Naive thymus-derived CD4-positive, alpha-beta T cell (primary cell): Measurements from ENCODE around the gene ABCB1. TPM values are rescaled to one million over a fixed set of nuclear protein-coding genes. Genes with fewer than 3 reads are reported as not detected.

Source experiments
- ATAC-seq: fragments of 150-1000 bp; cut with Tn5 transposase; 2 replicates; pipeline ENCODE4 v1.10.0; 2021; ENCODE audit warnings: mild to moderate bottlenecking, moderate library complexity
- CTCF ChIA-PET: fragments of 350-600 bp; sonication (Branson Sonifier 250); formaldehyde crosslinking; loops from one replicate; lab custom pipeline; 2021; ENCODE audit warnings: antibody characterized with exemption; lab: Charles Lee
- POLR2A ChIA-PET: fragments of 350-600 bp; sonication (Branson Sonifier 250); formaldehyde crosslinking; loops from one replicate; lab custom pipeline; 2021; ENCODE audit warnings: antibody characterized with exemption, inconsistent platforms; lab: Charles Lee
- DNase-seq, 9 donors: peaks; one replicate each; pipeline versions ENCODE4 v3.0.0 to v3.0.0-alpha.2; 2020 to 2022; ENCODE audit warnings: mixed read lengths in 1 of 9
- H3K27ac ChIP-seq: one replicate; pipeline ENCODE4 v1.7.0; 2013; ENCODE audit warnings: mild to moderate bottlenecking, low read depth, low read length, moderate library complexity
- H3K27me3 ChIP-seq, 2 donors: one replicate each; pipeline ENCODE4 v1.7.0; 2013; ENCODE audit warnings: low read length in 2 of 2, mild to moderate bottlenecking in 2 of 2, moderate library complexity in 2 of 2; ENCODE audit not compliant: control insufficient read depth in 2 of 2, insufficient read depth in 2 of 2
- H3K36me3 ChIP-seq, 3 experiments: 1 replicate in 2 of 3; 2 replicates in 1 of 3; pipeline ENCODE4 v1.7.0; 2013; ENCODE audit warnings: low read length in 3 of 3, mild to moderate bottlenecking in 3 of 3, moderate library complexity in 1 of 3; ENCODE audit not compliant: insufficient read depth in 3 of 3, control insufficient read depth in 2 of 3
- H3K4me1 ChIP-seq, 2 donors: one replicate each; pipeline ENCODE4 v1.7.0; 2013; ENCODE audit warnings: low read length in 2 of 2, mild to moderate bottlenecking in 2 of 2, moderate library complexity in 1 of 2; ENCODE audit not compliant: control insufficient read depth in 2 of 2, insufficient read depth in 2 of 2
- H3K4me3 ChIP-seq: 2 replicates; pipeline ENCODE4 v1.7.0; 2013; ENCODE audit warnings: mild to moderate bottlenecking, low read length
- H3K9me3 ChIP-seq, 3 experiments: 1 replicate in 2 of 3; 2 replicates in 1 of 3; pipeline ENCODE4 v1.7.0; 2013; ENCODE audit warnings: low read length in 3 of 3; ENCODE audit not compliant: control insufficient read depth in 2 of 3
- H3K27ac Mint-ChIP-seq, 9 donors: one replicate each; pipeline ENCODE4 v1.8.0; 2020 to 2022; ENCODE audit warnings: mixed read lengths in 9 of 9, mild to moderate bottlenecking in 8 of 9, moderate library complexity in 5 of 9, inconsistent platforms in 2 of 9
- H3K27me3 Mint-ChIP-seq, 5 donors: one replicate each; pipeline ENCODE4 v1.8.0; 2021 to 2022; ENCODE audit warnings: mixed read lengths in 5 of 5, mild to moderate bottlenecking in 1 of 5
- H3K36me3 Mint-ChIP-seq, 5 donors: one replicate each; pipeline ENCODE4 v1.8.0; 2020 to 2022; ENCODE audit warnings: mixed read lengths in 5 of 5, mild to moderate bottlenecking in 3 of 5, inconsistent platforms in 1 of 5
- H3K4me1 Mint-ChIP-seq, 7 donors: one replicate each; pipeline ENCODE4 v1.8.0; 2020 to 2022; ENCODE audit warnings: mixed read lengths in 7 of 7, mild to moderate bottlenecking in 3 of 7, inconsistent platforms in 1 of 7
- H3K4me3 Mint-ChIP-seq, 10 donors: one replicate each; pipeline ENCODE4 v1.8.0; 2020 to 2022; ENCODE audit warnings: mild to moderate bottlenecking in 10 of 10, mixed read lengths in 10 of 10, moderate library complexity in 6 of 10, inconsistent platforms in 2 of 10
- H3K9me3 Mint-ChIP-seq, 11 donors: one replicate each; pipeline ENCODE4 v1.8.0; 2020 to 2022; ENCODE audit warnings: mixed read lengths in 11 of 11, mild to moderate bottlenecking in 4 of 11, inconsistent platforms in 1 of 11, moderate library complexity in 1 of 11
- intact Hi-C, 2 donors: fragments of 100-400 bp; cut with micrococcal nuclease; formaldehyde crosslinking; loops; one replicate each; pipeline ENCODE4 v1.15.1; 2023
- polyA plus RNA-seq, 2 donors: library from polyadenylated mRNA; unstranded; fragments of 300-500 nt; fragmentation: Illumina TruSeq; gene quantifications; one replicate each; pipeline ENCODE4 v1.2.3, GENCODE V29; 2021
- total RNA-seq, 6 experiments: library from RNA in 5 of 6; stranded (reverse) in 5 of 6; gene quantifications; 1 replicate in 5 of 6; 2 replicates in 1 of 6; pipeline ENCODE4 v1.2.3 and lab custom pipeline; 2021 to 2026

The ABCB1 gene
- total and polyA plus RNA-seq, 7 experiments from 2014 or later: 3.0 to 14.3 (median 9.0) TPM

DNA sequence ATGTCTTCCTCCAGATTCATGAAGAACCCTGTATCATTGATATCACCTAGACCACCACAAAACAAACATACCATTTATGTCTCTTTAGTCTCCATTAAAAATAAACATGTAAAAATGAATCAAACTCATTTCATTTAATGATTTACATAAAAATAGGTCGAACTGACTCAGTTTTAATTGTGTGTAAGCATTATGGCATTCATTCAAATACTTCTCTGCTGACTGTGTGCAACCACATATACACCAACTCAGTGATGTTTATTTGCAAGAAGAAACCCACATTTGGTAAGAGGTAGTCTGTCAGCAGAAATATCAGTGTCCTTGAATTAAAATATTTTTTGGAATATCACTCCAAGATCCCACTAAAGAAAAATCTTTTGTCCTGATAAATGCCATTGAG is 30.5 kb downstream of the ABCB1 start:
- H3K4me3 Mint-ChIP-seq: no peak overlapping the region
- H3K27me3 ChIP-seq: no peaks in the 10 kb centered on the region
- no peak overlapping the region for H3K27ac Mint-ChIP-seq
- H3K9me3 ChIP-seq: no peaks in the 10 kb centered on the region
- intact Hi-C loops: no loop called here
- H3K4me1 ChIP-seq: no peaks in the 10 kb centered on the region
- H3K27me3 Mint-ChIP-seq: no peaks in the 10 kb centered on the region
- DNase-seq: no peak
- H3K36me3 ChIP-seq: no peaks in the 10 kb centered on the region
- CTCF ChIA-PET: no interaction called here
- no peak overlapping the region for H3K27ac ChIP-seq
- no peak overlapping the region for H3K4me3 ChIP-seq
- H3K4me1 Mint-ChIP-seq: peaks cover 0 to 6% (median 0%) of the 10 kb centered on the region in 7 donors
- POLR2A ChIA-PET: no interaction called here
- no peak for ATAC-seq
- peaks cover 0 to 21% (median 5%) of the 10 kb centered on the region in 5 donors for H3K36me3 Mint-ChIP-seq
- peaks cover 0 to 3% (median 0%) of the 10 kb centered on the region in 11 donors for H3K9me3 Mint-ChIP-seq

- Histone ChIP-seq H3K27me3 (no peaks in the 10 kb centered on the region), H3K4me3 (no peak overlapping the region), H3K9me3 (no peaks in the 10 kb centered on the region), H3K36me3 (no peaks in the 10 kb centered on the region), H3K27ac (no peak overlapping the region), H3K4me1 (no peaks in the 10 kb centered on the region)
- H3K9me3 Mint-ChIP-seq: peaks cover 0 to 2% (median 0%) of the 10 kb centered on the region in 11 donors
- H3K4me1 Mint-ChIP-seq: peaks cover 0 to 9% (median 4%) of the 10 kb centered on the region in 7 donors
- no peak overlapping the region for H3K27ac Mint-ChIP-seq
- no peak for DNase-seq
- intact Hi-C loops: no loop called here
- H3K27me3 Mint-ChIP-seq: peaks cover 0 to 6% (median 0%) of the 10 kb centered on the region in 5 donors
- no peak overlapping the region for H3K4me3 Mint-ChIP-seq
- peaks cover 0 to 25% (median 5%) of the 10 kb centered on the region in 5 donors for H3K36me3 Mint-ChIP-seq
- ChIA-PET CTCF (no interaction called here), POLR2A (no interaction called here)
- ATAC-seq: no peak
Measured at GRCh38 chr7:87567052-87567451, 33.6 kb downstream of the ABCB1 start.

- Mint-ChIP-seq H3K27me3 (peaks cover 0 to 6% (median 0%) of the 10 kb centered on the region in 5 donors), H3K36me3 (peaks cover 0 to 25% (median 5%) of the 10 kb centered on the region in 5 donors), H3K4me3 (no peak overlapping the region), H3K4me1 (peaks cover 0 to 9% (median 4%) of the 10 kb centered on the region in 7 donors), H3K27ac (no peak overlapping the region), H3K9me3 (peaks cover 0 to 2% (median 0%) of the 10 kb centered on the region in 11 donors)
- POLR2A ChIA-PET: no interaction called here
- Histone ChIP-seq H3K27me3 (no peaks in the 10 kb centered on the region), H3K9me3 (no peaks in the 10 kb centered on the region), H3K27ac (no peak overlapping the region), H3K36me3 (no peaks in the 10 kb centered on the region), H3K4me3 (no peak overlapping the region), H3K4me1 (no peaks in the 10 kb centered on the region)
- CTCF ChIA-PET: no interaction called here
- intact Hi-C loops: no loop called here
- ATAC-seq (no peak), DNase-seq (no peak)
Measured at GRCh38 chr7:87566311-87566900, 34.3 kb downstream of the ABCB1 start.

DNA sequence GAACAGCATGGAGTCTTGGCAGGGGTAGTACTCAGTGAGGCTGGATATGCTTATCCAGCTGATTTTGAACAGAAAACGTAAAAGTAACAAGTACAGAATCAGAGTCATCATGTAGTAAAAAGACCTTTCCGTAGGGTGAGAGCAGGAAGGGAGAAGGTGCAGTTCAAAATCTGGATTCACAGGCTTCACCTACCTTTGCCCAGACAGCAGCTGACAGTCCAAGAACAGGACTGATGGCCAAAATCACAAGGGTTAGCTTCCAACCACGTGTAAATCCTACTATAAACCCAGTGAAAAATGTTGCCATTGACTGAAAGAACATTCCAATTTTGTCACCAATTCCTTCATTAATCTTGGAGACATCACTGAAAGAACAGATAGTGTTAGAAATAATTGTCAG is 34.8 kb downstream of the ABCB1 start:
- H3K27ac ChIP-seq: no peak overlapping the region
- DNase-seq: no peak
- no peak for ATAC-seq
- H3K9me3 Mint-ChIP-seq: peaks cover 0 to 2% (median 0%) of the 10 kb centered on the region in 11 donors
- H3K4me3 ChIP-seq: no peak overlapping the region
- no peaks in the 10 kb centered on the region for H3K36me3 ChIP-seq
- no peaks in the 10 kb centered on the region for H3K4me1 ChIP-seq
- peaks cover 0 to 25% (median 5%) of the 10 kb centered on the region in 5 donors for H3K36me3 Mint-ChIP-seq
- H3K27me3 ChIP-seq: no peaks in the 10 kb centered on the region
- CTCF ChIA-PET: no interaction called here
- no peak overlapping the region for H3K4me3 Mint-ChIP-seq
- peaks cover 0 to 6% (median 0%) of the 10 kb centered on the region in 5 donors for H3K27me3 Mint-ChIP-seq
- POLR2A ChIA-PET: no interaction called here
- peaks cover 0 to 9% (median 2%) of the 10 kb centered on the region in 7 donors for H3K4me1 Mint-ChIP-seq
- intact Hi-C loops: loop anchor here in 1 of 2 donors (2.0 kb wide), 1 partner anchor 35 kb away; the partner anchor contains the start of gene ABCB1
- H3K9me3 ChIP-seq: no peaks in the 10 kb centered on the region
- no peak overlapping the region for H3K27ac Mint-ChIP-seq

DNA sequence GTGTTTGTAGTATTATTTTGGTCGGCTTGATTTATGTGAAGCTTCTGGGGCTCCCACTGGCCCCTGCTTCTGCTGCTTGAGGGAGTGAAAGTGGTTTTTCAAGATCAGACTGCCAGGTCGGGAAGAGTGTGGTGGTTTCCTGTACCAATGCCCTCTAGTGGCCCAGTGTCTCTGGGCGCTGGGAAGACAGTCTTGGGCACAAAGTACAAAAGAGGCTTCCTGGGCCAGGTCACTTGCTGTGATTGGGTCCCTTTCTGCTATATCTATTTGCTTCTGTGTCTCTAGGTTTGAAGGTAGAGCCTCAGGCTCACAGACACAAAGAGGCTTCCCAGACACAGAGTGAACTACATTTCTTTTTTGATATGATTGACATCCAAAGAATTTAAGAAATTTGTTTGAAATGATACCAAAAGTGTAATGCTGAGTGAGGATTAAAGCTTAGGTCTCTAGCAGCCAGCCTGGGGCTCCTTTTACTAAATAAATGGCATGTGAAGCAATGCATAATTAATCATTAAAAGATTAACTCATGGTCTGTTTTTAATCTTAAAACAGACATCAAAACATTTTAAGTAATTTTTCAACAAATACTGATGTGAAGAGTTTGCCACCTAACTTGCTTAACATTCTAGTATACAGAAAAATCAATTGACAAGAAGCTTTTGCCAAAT is 36.3 kb downstream of the ABCB1 start:
- POLR2A ChIA-PET: no interaction called here
- Histone ChIP-seq H3K27ac (no peak overlapping the region), H3K27me3 (no peaks in the 10 kb centered on the region), H3K4me3 (no peak overlapping the region), H3K9me3 (no peaks in the 10 kb centered on the region), H3K4me1 (no peaks in the 10 kb centered on the region), H3K36me3 (no peaks in the 10 kb centered on the region)
- CTCF ChIA-PET: interaction anchor here (0.6 kb wide), 1 partner anchor 230 kb away, joined by 4 read pairs; no protein-coding TSS in a partner anchor
- intact Hi-C loops: loop anchor here (1.0 to 5.0 kb wide), 3 partner anchors 36 to 252 kb away; partner anchors contain the start of gene ABCB1 (in 1 of the 2)
- H3K9me3 Mint-ChIP-seq: peaks cover 0 to 2% (median 0%) of the 10 kb centered on the region in 11 donors
- H3K36me3 Mint-ChIP-seq: peaks cover 0 to 25% (median 5%) of the 10 kb centered on the region in 5 donors
- peak in 5 of 9 donors; percentile 5 to 21 (median 12) for DNase-seq
- peaks cover 0 to 9% (median 2%) of the 10 kb centered on the region in 7 donors for H3K4me1 Mint-ChIP-seq
- peak; percentile 65 for ATAC-seq
- H3K4me3 Mint-ChIP-seq: peak overlapping the region in 2 of 10 donors; percentile 7 to 40
- no peak overlapping the region for H3K27ac Mint-ChIP-seq
- H3K27me3 Mint-ChIP-seq: peaks cover 0 to 6% (median 0%) of the 10 kb centered on the region in 5 donors

DNA sequence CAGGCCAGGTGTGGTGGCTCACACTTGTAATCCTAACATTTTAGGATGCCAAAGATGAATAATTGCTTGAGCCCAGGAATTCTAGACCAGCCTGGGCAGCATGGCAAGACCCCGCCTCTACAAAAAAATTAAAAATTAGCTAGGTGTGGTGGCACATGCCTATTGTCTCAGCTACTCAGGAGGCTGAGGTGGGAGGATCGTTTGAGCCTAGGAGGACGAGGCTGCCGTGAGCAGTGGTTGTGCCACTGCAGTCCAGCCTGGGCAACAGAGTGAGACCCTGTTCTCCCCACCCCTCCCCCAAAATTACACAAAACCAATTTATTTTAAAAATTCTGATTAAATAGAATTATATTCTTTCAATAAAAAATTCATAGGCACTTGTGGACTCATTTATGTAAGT is 39.0 kb downstream of the ABCB1 start:
- Histone ChIP-seq H3K4me3 (no peak overlapping the region), H3K36me3 (no peaks in the 10 kb centered on the region), H3K27ac (no peak overlapping the region), H3K4me1 (no peaks in the 10 kb centered on the region), H3K9me3 (no peaks in the 10 kb centered on the region), H3K27me3 (no peaks in the 10 kb centered on the region)
- no peak for DNase-seq
- POLR2A ChIA-PET: no interaction called here
- CTCF ChIA-PET: no interaction called here
- ATAC-seq: no peak
- H3K27ac Mint-ChIP-seq: no peak overlapping the region
- H3K36me3 Mint-ChIP-seq: peaks cover 0 to 19% (median 0%) of the 10 kb centered on the region in 5 donors
- peaks cover 0 to 2% (median 0%) of the 10 kb centered on the region in 11 donors for H3K9me3 Mint-ChIP-seq
- intact Hi-C loops: loop anchor here in 1 of 2 donors (5.0 kb wide), 1 partner anchor 249 kb away; no protein-coding TSS in a partner anchor
- peaks cover 0 to 6% (median 0%) of the 10 kb centered on the region in 5 donors for H3K27me3 Mint-ChIP-seq
- H3K4me1 Mint-ChIP-seq: peaks cover 0 to 9% (median 2%) of the 10 kb centered on the region in 7 donors
- no peak overlapping the region for H3K4me3 Mint-ChIP-seq
